Kidney epithelial cell (primary cell): ENCODE data around the gene SDK2. TPM values are rescaled to one million over a fixed set of nuclear protein-coding genes. Genes with fewer than 3 reads are reported as not detected.

Experiments used
- DNase-seq: peaks from one replicate; pipeline ENCODE4 v3.0.0-alpha.2; 2010; ENCODE audit warnings: low read depth
- H3K27me3 ChIP-seq: 2 replicates; pipeline ENCODE4 v1.6.0; 2011; ENCODE audit warnings: low read length; ENCODE audit not compliant: control insufficient read depth, insufficient read depth
- H3K36me3 ChIP-seq: 2 replicates; pipeline ENCODE4 v1.5.1; 2011; ENCODE audit warnings: low read length; ENCODE audit not compliant: control insufficient read depth, insufficient read depth
- H3K4me3 ChIP-seq: 2 replicates; pipeline ENCODE4 v1.5.1; 2011; ENCODE audit warnings: low read depth, mild to moderate bottlenecking, control low read depth, low read length
- CTCF ChIP-seq: IDR thresholded peaks from 2 replicates; pipeline ENCODE4 v1.5.1; 2011; ENCODE audit warnings: mild to moderate bottlenecking, moderate library complexity, low read length, control low read depth, inconsistent platforms; ENCODE audit not compliant: insufficient read depth, poor library complexity, severe bottlenecking
- total RNA-seq: library from RNA; depleted of rRNA; stranded (reverse); fragments of >200 nt; gene quantifications from 2 replicates; pipeline ENCODE4 v1.2.3, GENCODE V29; 2015

SDK2 gene
- total RNA-seq, 1 donor from 2014 or later, result 1.2 TPM

- H3K36me3 ChIP-seq, result no peaks in the 10 kb centered on the region
- DNase-seq, result no peak
- no peak for TF ChIP-seq CTCF
- no peaks in the 10 kb centered on the region for H3K27me3 ChIP-seq
- no peak overlapping the region for H3K4me3 ChIP-seq
These were observed 122.1 kb downstream of the SDK2 start for GRCh38 chr17:73522107-73522506.

- Histone ChIP-seq H3K36me3 (no peaks in the 10 kb centered on the region), H3K27me3 (no peaks in the 10 kb centered on the region), H3K4me3 (no peak overlapping the region)
- no peak for DNase-seq
- TF ChIP-seq CTCF, result no peak
These were observed 122.9 kb downstream of the SDK2 start for GRCh38 chr17:73521376-73521775.

GRCh38 chr17:73520369-73520761, 123.9 kb downstream of the SDK2 start:
- TF ChIP-seq CTCF, result no peak
- no peak for DNase-seq
- Histone ChIP-seq H3K36me3 (no peaks in the 10 kb centered on the region), H3K27me3 (no peaks in the 10 kb centered on the region), H3K4me3 (no peak overlapping the region)

GRCh38 chr17:73519714-73520368, 124.4 kb downstream of the SDK2 start:
- no peak for DNase-seq
- TF ChIP-seq CTCF, result no peak
- no peaks in the 10 kb centered on the region for H3K27me3 ChIP-seq
- no peaks in the 10 kb centered on the region for H3K36me3 ChIP-seq
- H3K4me3 ChIP-seq, result no peak overlapping the region

GRCh38 chr17:73519011-73519410, 125.2 kb downstream of the SDK2 start:
- Histone ChIP-seq H3K4me3 (no peak overlapping the region), H3K27me3 (no peaks in the 10 kb centered on the region), H3K36me3 (no peaks in the 10 kb centered on the region)
- no peak for TF ChIP-seq CTCF
- DNase-seq, result no peak

GRCh38 chr17:73516431-73516830, 127.8 kb downstream of the SDK2 start:
- TF ChIP-seq CTCF, result no peak
- Histone ChIP-seq H3K27me3 (peaks cover 3% of the 10 kb centered on the region), H3K4me3 (no peak overlapping the region), H3K36me3 (no peaks in the 10 kb centered on the region)
- DNase-seq, result no peak
